GM18867 (cell line): ENCODE data around the gene RPL9.
"Not testable (repeated sequence)": the region's sequence is repeated elsewhere in the genome, so short reads cannot be mapped to it uniquely, and the experiment has no call there.

ENCODE experiments used
- ATAC-seq: cut with Tn5 transposase; IDR thresholded peaks from one replicate; pipeline ENCODE4 v1.9.1; 2021; ENCODE audit warnings: mild to moderate bottlenecking, moderate library complexity; ENCODE audit not compliant: unreplicated experiment

The RPL9 gene

DNA sequence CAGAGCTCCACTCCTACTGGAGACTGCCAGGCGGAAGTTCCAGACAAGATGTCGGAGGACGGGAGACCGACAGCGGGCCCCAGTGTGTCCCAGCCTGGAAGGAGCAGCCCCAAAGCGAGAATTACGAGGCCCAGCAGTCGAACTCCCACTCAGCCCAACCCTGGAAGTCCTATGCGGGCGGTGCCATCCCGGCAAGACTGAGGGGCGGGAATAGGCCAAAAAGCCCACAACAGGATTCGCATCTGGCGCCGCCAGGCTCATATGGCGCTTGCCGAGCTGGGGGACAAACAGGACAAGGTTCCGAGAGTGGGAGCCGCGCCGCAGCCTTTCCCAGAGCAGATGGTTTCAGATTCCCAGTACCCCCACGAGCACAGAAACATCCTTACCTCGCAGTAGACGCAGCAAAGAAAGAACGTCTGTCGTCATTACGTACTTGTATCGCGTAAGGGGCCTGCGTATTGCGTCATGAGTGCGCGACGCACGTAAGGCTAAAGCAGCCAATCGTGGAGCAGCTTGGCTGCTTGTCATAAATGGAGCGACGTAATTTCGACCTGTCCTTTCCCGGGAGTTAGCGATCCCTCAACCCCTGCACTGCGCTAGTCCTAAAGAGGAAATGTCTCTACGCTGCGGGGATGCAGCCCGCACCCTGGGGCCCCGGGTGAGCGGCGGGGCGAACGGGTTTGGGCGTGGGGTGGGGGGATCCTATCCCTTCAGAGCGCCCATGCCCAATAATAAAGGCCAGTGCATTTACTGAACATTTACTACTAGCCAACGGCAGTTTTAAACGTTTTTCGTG lies at the start of gene RPL9, which contains the start of gene LIAS:
Gene RPL9 (minus strand): TSS at position 418 of the 796 bp plus-strand sequence. CDS start 483 bp downstream, outside the sequence.
Gene LIAS (plus strand): TSS at position 552 of the 796 bp plus-strand sequence. CDS start 62 bp downstream, at position 614.
- ATAC-seq, result peak; percentile 86

GRCh38 chr4:39505581-39505980 lies 46.9 kb upstream of the RPL9 start:
- ATAC-seq, result no peak

DNA sequence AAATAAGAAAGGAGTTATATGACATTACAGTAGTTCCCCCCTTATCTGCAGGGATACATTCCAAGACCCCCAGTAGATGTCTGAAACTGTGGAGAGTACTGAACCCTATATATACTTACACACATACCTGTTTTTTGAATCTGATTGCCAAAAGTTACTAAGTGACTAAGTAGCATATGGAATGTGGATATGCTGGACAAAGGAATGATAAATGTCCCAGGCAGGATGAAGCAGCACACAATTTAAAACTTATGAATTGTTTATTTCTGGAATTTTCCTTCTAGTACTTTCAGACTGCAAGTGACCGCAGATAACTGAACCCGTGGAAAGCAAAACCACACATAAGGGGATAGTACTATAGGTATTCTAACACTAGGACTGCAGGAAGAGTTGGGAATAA lies 45.8 kb upstream of the RPL9 start:
- no peak for ATAC-seq

GRCh38 chr4:39502664-39503035 lies 43.9 kb upstream of the RPL9 start:
- ATAC-seq, result not testable (repeated sequence)

GRCh38 chr4:39502019-39502663 lies 43.4 kb upstream of the RPL9 start:
- no peak for ATAC-seq

GRCh38 chr4:39498727-39499020 lies 40.0 kb upstream of the RPL9 start:
- ATAC-seq, result no peak

DNA sequence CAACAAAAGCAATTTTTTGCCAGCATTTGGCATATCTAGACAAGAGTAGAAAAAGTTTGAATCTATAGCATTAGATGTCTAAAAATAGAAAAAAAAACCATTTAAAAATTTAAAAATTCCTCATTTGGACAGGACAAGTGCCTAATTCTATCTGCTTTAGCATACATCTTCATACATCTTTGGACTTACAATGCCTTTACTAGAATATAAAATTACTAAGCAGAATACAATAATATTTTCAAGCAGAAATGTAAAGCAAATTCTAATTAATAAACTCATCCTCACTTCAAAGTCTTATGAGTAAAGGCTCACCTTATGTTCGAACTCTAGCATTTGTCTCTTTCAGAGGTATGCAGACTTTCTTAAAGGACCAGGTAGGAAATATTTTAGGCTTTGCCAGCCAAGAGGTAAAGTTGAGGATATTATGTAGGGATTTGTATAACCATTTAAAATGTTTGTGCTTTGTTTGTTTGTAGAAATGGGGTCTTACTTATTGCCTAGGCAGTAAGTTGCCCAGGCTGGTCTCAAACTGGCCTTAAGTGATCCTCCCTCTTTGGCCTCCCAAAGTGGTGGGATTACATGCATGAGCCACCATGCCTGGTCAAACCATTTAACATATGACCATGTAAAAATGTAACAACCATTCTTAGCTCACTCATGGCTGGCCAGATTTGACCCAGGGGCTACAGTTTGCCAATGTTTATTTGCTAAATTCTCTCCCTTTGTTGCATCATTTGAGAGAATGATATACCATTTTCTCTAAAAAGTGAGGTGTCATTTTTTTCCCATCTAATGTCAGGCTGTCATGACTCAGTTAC lies 39.4 kb upstream of the RPL9 start:
- ATAC-seq, result no peak

- ATAC-seq, result no peak
Measured at GRCh38 chr4:39495446-39496213, 36.9 kb upstream of the RPL9 start.

DNA sequence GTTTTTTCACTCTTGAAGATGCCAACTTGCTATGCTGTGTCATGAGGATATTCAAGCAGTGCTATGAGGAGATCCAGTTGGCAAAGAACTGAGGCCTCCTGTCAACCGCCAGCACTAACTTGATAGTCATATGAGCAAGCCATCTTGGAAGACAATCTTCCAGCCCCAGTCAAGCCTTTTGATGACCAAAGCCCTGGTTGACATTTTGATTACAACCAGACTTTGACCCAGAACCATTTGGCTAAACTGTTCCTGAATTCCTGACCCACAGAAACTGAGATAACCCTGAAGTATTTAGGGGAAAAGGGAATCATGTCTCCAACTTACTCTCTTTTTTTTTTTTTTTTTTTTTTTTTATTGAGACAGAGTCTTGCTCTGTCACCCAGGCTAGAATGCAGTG lies 35.6 kb upstream of the RPL9 start:
- no peak for ATAC-seq

DNA sequence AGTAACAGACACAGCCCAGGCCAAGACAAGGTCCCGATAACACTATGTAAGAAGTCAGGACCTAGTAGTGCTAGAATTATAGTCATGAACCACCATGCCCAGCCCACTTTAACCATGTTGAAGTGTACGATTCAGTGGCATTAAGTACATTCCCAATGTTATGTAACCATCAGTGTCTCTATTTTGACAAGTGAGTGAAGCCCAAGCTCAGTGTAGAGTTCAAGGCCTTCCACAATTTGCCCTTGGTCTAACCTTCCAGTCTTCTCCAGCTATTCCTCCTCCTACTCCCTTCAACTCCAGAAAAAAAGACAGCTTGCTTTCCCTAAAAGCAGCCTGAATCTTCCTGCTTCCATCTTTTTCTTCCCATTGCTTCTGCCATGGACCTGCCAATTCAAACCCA lies 31.6 kb upstream of the RPL9 start:
- ATAC-seq, result no peak

- no peak for ATAC-seq
Measured at GRCh38 chr4:39486221-39486804, 27.6 kb upstream of the RPL9 start.

GRCh38 chr4:39484582-39485272 lies 26.0 kb upstream of the RPL9 start:
- no peak for ATAC-seq

GRCh38 chr4:39480902-39481695 lies 22.4 kb upstream of the RPL9 start:
- ATAC-seq, result no peak

- ATAC-seq, result no peak
Measured at GRCh38 chr4:39480251-39480650, 21.5 kb upstream of the RPL9 start.

- ATAC-seq, result no peak
Measured at GRCh38 chr4:39476187-39476895, 17.6 kb upstream of the RPL9 start.

DNA sequence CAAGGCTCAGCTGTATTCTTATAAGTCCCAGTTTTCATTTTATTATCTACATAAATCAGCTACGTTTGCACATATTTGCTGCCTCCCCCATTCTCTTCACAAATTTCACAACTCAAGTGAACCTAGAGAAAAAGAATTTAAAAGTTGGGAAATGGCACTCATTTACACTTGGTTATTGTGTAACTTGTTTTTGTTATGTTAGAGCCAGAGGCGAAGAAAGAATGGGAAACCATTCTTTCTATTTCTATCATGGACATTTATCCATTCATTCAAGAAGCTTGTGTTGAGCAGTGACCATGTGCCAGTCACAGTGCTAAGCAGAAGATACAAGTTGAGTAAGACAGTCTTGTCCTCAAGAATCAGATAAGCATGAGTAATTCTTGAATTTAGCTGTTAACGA lies 13.7 kb upstream of the RPL9 start:
- ATAC-seq, result no peak

DNA sequence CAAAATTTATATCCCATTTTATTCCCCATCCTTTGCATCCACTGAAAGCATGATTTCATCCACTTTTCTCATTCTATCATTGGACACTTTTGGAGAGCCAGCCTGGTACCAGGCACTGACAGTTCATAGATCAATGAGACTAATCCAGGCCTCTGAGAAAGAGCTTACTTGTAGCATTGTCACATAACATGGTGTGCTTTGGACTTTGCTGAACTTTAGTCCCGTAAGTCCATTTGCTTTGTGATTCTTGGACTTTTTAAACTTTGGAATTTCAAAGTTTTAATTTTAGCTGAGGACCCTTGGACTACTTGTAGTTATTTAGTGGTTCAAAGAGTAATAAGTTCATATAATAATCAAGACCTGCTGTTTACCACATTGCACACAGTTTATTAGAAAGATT lies 11.7 kb upstream of the RPL9 start:
- ATAC-seq, result no peak

- ATAC-seq, result peak; percentile 81
Measured at GRCh38 chr4:39469429-39470077, 10.8 kb upstream of the RPL9 start.
